ENCODE data around the gene GRAMD4.

The GRAMD4 gene, protein sequence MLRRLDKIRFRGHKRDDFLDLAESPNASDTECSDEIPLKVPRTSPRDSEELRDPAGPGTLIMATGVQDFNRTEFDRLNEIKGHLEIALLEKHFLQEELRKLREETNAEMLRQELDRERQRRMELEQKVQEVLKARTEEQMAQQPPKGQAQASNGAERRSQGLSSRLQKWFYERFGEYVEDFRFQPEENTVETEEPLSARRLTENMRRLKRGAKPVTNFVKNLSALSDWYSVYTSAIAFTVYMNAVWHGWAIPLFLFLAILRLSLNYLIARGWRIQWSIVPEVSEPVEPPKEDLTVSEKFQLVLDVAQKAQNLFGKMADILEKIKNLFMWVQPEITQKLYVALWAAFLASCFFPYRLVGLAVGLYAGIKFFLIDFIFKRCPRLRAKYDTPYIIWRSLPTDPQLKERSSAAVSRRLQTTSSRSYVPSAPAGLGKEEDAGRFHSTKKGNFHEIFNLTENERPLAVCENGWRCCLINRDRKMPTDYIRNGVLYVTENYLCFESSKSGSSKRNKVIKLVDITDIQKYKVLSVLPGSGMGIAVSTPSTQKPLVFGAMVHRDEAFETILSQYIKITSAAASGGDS

DNA sequence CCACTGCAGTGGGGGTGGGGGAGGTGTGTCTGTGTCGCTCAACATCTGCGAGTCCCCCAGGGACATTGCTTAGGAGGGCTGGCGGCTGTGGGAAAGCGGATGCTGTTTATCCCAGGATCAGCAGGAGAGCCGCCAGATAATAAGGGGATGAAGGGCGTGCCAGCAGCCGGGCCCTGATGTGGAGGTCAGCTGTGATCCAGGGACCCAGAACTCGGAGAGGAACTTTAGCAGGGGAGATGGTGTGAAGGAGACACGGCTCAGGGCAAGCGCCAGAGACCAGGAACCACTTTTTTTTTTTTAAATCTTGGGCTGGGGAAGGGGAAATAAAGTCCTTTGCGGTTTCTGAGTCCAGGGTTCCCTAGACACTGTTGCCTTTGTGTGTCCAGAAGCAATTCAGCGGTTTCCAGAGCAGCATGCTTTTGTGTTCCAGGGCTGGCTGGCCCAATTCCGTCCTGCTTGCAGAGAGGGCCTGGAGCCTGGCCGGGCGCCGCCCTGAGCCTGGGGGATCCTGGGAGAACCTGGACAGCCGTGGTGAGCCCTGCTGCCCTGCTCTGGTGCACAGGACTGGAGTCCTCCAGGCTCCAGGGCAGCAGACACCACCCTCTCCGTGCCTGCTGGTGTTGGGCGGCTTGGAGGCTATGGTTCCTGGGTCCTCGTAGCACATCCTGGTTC is at the start of gene GRAMD4:
Gene GRAMD4, plus strand, starts transcription at position 557 of the 672 bp plus-strand sequence. CDS start 6,414 bp downstream, outside the sequence.
- DNase-seq: no peak

DNA sequence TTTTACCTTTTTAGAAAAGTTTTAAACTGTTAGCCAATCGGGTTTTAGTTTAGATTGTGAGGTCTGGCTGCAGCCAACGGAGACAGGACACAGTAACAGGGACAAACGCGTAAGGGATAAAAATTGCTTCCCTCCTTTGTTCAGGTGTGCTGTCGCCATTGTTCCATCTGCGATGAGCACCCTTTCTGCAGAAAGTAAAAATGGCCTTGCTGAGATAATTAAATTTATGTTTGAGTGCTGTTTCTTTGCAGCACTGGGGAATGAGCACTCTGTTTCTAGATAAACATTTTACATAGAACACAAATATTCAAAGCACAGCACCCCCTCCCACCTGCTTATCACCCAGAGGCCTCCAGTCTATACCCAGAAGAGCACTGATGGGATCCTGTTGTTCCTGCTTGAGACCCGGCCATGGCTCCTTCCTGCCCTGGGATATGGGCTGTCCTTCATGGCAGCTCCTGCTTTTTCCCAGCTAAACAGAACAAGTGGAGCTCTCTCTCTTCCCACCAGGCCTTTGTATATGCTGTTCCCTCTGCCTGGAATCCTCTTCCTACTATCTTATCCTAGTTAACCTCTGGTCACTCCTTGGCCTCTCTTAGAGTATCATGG is 48.4 kb upstream of the GRAMD4 start:
- DNase-seq: no peak

- DNase-seq: no peak
Measured at GRCh38 chr22:46572911-46573780, 47.0 kb upstream of the GRAMD4 start.

GRCh38 chr22:46573781-46574437 is 46.3 kb upstream of the GRAMD4 start:
- no peak for DNase-seq

- DNase-seq: no peak
Measured at GRCh38 chr22:46574438-46574992, 45.7 kb upstream of the GRAMD4 start.

DNA sequence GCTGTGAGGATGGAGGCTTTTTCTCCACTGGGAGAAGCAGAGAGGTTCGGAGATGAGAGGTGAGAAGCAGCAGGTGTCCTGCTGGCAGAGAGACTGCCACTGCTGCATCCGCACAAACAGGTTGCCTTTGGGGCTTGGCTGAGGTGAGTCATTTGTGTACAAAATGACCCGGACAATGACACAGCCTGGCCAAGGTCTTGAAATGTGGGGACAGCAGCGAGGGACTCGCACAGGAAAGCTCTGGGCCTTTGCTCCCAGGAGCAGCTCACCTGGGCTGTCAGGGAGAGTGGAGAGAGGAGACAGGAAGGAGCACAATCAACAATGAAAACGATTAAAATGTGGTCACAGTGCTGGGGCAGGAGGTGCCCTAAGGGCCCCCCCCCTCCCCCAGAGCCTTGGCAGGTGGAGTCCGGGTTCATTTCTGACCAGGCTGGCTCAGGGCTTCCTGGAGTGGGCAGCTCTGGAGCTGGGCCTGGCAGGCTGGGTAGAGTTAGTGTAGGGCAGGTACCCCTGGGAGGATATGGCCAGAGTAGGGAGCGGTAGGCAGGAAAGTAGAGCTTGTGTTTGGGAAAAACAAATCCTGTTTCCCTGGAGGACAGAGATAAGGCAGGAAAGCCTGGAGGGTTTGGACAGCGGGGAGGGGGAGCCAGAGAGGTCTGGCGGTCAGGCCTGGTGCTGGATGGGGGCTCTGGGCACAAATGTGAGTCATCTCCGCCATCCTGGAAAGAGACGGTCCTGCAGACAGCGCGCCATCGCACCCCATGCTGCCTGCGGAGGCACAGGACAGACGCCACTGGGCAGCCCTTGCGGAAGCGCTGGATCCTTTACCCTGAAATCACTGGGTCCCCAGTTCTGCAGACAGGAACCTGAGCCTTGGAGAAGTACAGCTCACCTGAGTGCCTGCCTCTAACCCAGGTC is 44.9 kb upstream of the GRAMD4 start:
- DNase-seq: no peak

GRCh38 chr22:46575911-46576555 is 44.2 kb upstream of the GRAMD4 start:
- DNase-seq: no peak

GRCh38 chr22:46576556-46577367 is 43.4 kb upstream of the GRAMD4 start:
- DNase-seq: no peak

DNA sequence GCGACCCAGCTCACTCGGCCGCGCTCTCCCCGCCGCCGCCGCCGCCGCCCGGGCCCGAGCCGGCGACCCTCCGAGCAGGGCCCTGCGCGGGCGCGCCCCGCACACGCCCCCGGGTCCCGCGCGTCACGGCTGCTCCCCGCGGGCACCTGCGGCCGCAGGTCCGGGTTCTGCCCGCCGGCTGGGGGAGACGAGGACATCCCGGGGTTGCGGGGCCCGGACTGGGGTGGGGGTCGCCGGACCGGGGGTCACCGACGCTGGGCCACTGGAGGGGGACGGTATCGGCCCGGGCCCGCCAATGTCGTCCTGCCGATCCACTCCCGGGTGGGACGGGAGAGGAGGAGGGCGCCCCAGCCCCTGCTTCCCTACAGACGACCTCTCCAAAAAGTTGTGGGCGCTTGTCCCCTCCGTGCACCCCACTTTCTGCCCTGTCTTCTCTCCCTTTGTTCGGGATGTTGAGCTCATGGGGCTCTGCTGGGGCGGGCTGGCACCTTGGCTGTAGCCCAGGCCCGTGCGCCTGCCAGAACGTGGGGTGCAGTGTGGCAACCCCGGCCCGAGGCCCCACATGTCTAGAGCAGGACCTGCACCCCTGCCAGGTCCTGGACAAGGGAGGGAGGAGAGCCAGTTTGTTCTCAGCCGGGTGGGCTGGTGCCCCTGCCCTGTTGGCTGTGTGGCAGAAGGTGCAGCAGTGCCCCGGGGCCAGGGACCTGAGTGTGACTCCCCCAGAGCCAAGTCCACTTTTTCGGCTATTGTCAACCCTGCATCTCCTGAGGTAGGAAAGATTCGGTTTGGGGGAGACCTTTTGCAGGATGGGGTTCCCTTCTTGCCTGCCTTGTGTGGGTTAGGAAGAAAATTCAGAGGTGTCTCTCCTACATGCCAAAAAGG is 42.6 kb upstream of the GRAMD4 start:
- no peak for DNase-seq

- no peak for DNase-seq
Measured at GRCh38 chr22:46578251-46578823, 41.8 kb upstream of the GRAMD4 start.

DNA sequence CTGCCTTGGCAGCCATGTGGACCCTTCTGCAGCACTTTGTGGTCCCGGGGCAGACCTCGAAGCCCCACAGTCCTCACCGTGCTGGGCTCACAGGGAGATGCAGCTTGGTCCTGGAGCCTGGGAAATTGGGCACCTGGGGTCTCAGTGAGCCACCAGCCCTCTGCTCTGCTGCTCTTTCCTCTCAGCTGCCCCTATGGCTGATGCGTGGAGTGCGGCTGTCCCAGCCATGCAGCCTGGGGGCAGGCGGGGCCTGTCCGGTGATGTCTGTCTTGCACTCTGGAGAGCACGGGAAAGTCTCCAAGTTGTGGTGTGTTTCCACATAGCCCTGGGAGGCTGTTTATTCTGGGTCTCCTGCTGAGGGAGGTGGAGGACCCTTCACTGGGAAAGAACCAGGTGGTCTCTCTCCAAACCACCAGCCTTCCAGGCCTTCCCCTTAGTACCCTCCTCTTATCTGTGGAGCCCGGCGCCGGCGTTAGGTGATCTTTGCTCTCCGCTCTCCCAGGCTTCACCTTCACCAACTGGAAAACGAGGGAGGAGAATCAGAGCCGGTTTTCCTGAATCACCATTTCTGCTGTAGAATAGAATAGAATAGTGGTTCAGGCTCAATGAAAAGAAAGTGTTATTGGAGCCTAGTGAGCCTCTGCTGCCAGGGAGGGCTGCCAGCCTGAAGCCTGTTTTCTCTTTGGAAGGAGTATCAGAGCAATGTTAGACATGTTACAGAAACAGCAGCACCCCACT is 41.2 kb upstream of the GRAMD4 start:
- DNase-seq: no peak

GRCh38 chr22:46579751-46580449 is 40.3 kb upstream of the GRAMD4 start:
- no peak for DNase-seq

- DNase-seq: no peak
Measured at GRCh38 chr22:46580940-46581537, 39.1 kb upstream of the GRAMD4 start.

DNA sequence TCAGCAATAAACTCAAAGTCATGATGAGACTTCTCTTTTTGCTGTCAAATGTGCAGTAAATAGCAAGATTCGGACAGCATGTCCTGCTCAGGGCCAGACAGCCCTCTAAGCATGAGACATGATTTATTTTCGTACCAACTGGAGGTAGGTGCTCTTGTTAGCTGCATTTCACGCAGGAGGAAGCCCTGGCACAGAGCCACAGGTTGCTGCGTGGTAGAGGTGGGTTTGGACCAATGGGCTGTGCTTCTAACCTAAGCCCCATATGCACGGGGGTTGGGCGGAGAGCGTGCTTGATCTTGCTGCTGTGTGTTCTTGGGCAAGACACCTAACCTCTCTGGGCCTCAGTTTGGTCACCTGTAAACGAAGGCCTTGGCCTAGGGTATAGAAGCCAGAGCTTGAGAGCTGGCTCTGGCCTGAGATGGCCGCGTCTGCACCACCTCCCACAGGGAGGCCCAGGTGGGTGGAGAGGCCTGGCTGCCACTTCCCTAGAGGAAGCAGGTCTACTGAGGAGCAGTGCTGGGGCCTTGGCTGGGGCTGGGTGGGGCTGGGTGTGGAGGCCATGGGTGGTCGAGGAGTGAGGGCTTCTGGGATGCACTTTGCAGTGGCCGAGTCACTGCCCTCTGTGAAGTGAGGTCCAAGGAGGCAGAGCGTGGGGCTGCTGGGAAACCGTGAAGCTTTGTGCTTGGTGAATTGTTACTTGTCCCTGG is 38.5 kb upstream of the GRAMD4 start:
- DNase-seq: no peak

All from cerebellar nuclear complex (tissue), 1 donor.